Caco-2 (cell line): ENCODE measurements around the gene NT5M. TPM values are rescaled to one million over a fixed set of nuclear protein-coding genes. Genes with fewer than 3 reads are reported as not detected.

Experiments used
- BruUV-seq: library from RNA; stranded (reverse); fragments of 400-500 nt; replicated peaks from 2 replicates; lab custom pipeline; 2021; lab: Mats Ljungman, UMichigan
- CTCF ChIA-PET: fragments of 300-600 bp; sonication (Branson Sonifier 250); formaldehyde crosslinking; loops from one replicate; lab custom pipeline; 2022; ENCODE audit warnings: antibody characterized with exemption; lab: Charles Lee
- POLR2A ChIA-PET: fragments of 300-600 bp; sonication (Branson Sonifier 250); formaldehyde crosslinking; loops from one replicate; lab custom pipeline; 2022; ENCODE audit warnings: antibody characterized with exemption; lab: Charles Lee
- DNase-seq, 2 experiments: peaks; one replicate each; pipeline versions ENCODE4 v3.0.0 to v3.0.0-alpha.2; 2020 to 2022
- H3K27me3 ChIP-seq: replicated peaks from 2 replicates; pipeline ENCODE4 v1.6.0; 2011; ENCODE audit warnings: low read length; ENCODE audit not compliant: control insufficient read depth, insufficient read depth
- H3K36me3 ChIP-seq: 2 replicates; pipeline ENCODE4 v1.5.1; 2011; ENCODE audit warnings: low read length; ENCODE audit not compliant: control insufficient read depth, insufficient read depth
- H3K4me1 ChIP-seq: fragments of 250-450 bp; sonication (Bioruptor Pico); 2 replicates; pipeline ENCODE4 v1.5.1; 2020; ENCODE audit warnings: mild to moderate bottlenecking
- H3K4me3 ChIP-seq: 2 replicates; pipeline ENCODE4 v1.5.1; 2011; ENCODE audit warnings: low read depth, mild to moderate bottlenecking, control low read depth, low read length
- H3K9me3 ChIP-seq: fragments of 250-450 bp; sonication (Bioruptor Pico); 2 replicates; pipeline ENCODE4 v1.5.1; 2020; ENCODE audit warnings: mild to moderate bottlenecking, moderate library complexity
- H3K27ac Mint-ChIP-seq: one replicate; pipeline ENCODE4 v1.8.0; 2022; ENCODE audit warnings: mixed read lengths; ENCODE audit not compliant: unreplicated experiment
- H3K27me3 Mint-ChIP-seq: one replicate; pipeline ENCODE4 v1.8.0; 2022; ENCODE audit warnings: mixed read lengths; ENCODE audit not compliant: insufficient read depth, unreplicated experiment
- H3K36me3 Mint-ChIP-seq: one replicate; pipeline ENCODE4 v1.8.0; 2022; ENCODE audit warnings: mild to moderate bottlenecking, mixed read lengths; ENCODE audit not compliant: insufficient read depth, unreplicated experiment
- H3K4me1 Mint-ChIP-seq: one replicate; pipeline ENCODE4 v1.8.0; 2022; ENCODE audit warnings: low read depth, mixed read lengths; ENCODE audit not compliant: unreplicated experiment
- H3K4me3 Mint-ChIP-seq: one replicate; pipeline ENCODE4 v1.8.0; 2022; ENCODE audit warnings: mild to moderate bottlenecking, moderate library complexity, mixed read lengths; ENCODE audit not compliant: unreplicated experiment
- H3K9me3 Mint-ChIP-seq: one replicate; pipeline ENCODE4 v1.8.0; 2022; ENCODE audit warnings: mixed read lengths; ENCODE audit not compliant: unreplicated experiment
- CTCF ChIP-seq, 2 experiments: fragments of 200-600 bp in 1 of 2; IDR thresholded peaks; 1 replicate in 1 of 2; 2 replicates in 1 of 2; pipeline versions ENCODE4 v1.5.1 to v1.8.0; 2011 to 2022; ENCODE audit warnings: antibody characterized with exemption in 1 of 2, control low read depth in 1 of 2, inconsistent platforms in 1 of 2, low read depth in 1 of 2, low read length in 1 of 2, mild to moderate bottlenecking in 1 of 2, moderate library complexity in 1 of 2; ENCODE audit not compliant: insufficient read depth in 1 of 2, severe bottlenecking in 1 of 2, unreplicated experiment in 1 of 2
- intact Hi-C: fragments of 100-400 bp; cut with micrococcal nuclease; formaldehyde crosslinking; loops from one replicate; pipeline ENCODE4 v1.10.0; 2022; ENCODE audit not compliant: unreplicated experiment
- total RNA-seq: library from RNA; stranded (reverse); gene quantifications from 2 replicates; pipeline ENCODE4 v1.2.3, GENCODE V29; 2022

The NT5M gene
- total RNA-seq, 1 experiment from 2014 or later: 1.3 TPM

- Histone ChIP-seq H3K36me3 (no peaks in the 10 kb centered on the region), H3K27me3 (no peaks in the 10 kb centered on the region), H3K4me3 (no peak overlapping the region), H3K9me3 (0 out of 2 replicates have a peak, but pooled peaks cover 4% of the 10 kb centered on the region), H3K4me1 (no peaks in the 10 kb centered on the region)
- peaks cover 6% of the 10 kb centered on the region for H3K4me1 Mint-ChIP-seq
- no peak overlapping the region for H3K4me3 Mint-ChIP-seq
- intact Hi-C loops: no loop called here
- H3K9me3 Mint-ChIP-seq: peaks cover 22% of the 10 kb centered on the region
- H3K27ac Mint-ChIP-seq: no peak overlapping the region
- CTCF ChIA-PET: interaction anchor here (0.6 to 1.4 kb wide), 4 partner anchors 9 to 133 kb away, joined by 3 to 4 read pairs (median 3); no protein-coding TSS in a partner anchor
- H3K36me3 Mint-ChIP-seq: peaks cover 5% of the 10 kb centered on the region
- BruUV-seq: no TSS peak
- POLR2A ChIA-PET: no interaction called here
- TF ChIP-seq CTCF (IDR thresholded peaks at IDR 0.05; ENCODE audit: insufficient read depth in 1 of 2, low read depth in 1 of 2, low read length in 1 of 2, severe bottlenecking in 1 of 2, unreplicated experiment in 1 of 2): no peak
- H3K27me3 Mint-ChIP-seq: no peaks in the 10 kb centered on the region
- peak in 1 of 2 experiments; percentile 42 for DNase-seq
These were observed 60.6 kb downstream of the NT5M start for GRCh38 chr17:17363638-17364337.

- H3K27me3 ChIP-seq: no peaks in the 10 kb centered on the region
- Mint-ChIP-seq H3K9me3 (peaks cover 17% of the 10 kb centered on the region), H3K27ac (no peak overlapping the region), H3K36me3 (peaks cover 5% of the 10 kb centered on the region), H3K27me3 (no peaks in the 10 kb centered on the region), H3K4me3 (no peak overlapping the region), H3K4me1 (peaks cover 6% of the 10 kb centered on the region)
- ChIA-PET CTCF (interaction anchor here (0.6 to 1.4 kb wide), 3 partner anchors 10 to 71 kb away, joined by 3 to 4 read pairs (median 3); no protein-coding TSS in a partner anchor), POLR2A (no interaction called here)
- DNase-seq: no peak
- no peak overlapping the region for H3K4me3 ChIP-seq
- H3K4me1 ChIP-seq: peaks cover 3% of the 10 kb centered on the region
- BruUV-seq: no TSS peak
- H3K9me3 ChIP-seq: 0 out of 2 replicates have a peak, but pooled peaks cover 4% of the 10 kb centered on the region
- H3K36me3 ChIP-seq: no peaks in the 10 kb centered on the region
- TF ChIP-seq CTCF (IDR thresholded peaks at IDR 0.05; ENCODE audit: insufficient read depth in 1 of 2, low read depth in 1 of 2, low read length in 1 of 2, severe bottlenecking in 1 of 2, unreplicated experiment in 1 of 2): no peak
- intact Hi-C loops: no loop called here
These were observed 61.1 kb downstream of the NT5M start for GRCh38 chr17:17364338-17364667.

GRCh38 chr17:17365476-17366110 is 62.4 kb downstream of the NT5M start:
- peaks cover 5% of the 10 kb centered on the region for H3K36me3 Mint-ChIP-seq
- no peaks in the 10 kb centered on the region for H3K9me3 ChIP-seq
- ChIA-PET CTCF (interaction anchor here (1.4 kb wide), 1 partner anchor 11 kb away, joined by 3 read pairs; no protein-coding TSS in a partner anchor), POLR2A (no interaction called here)
- H3K4me1 Mint-ChIP-seq: peaks cover 14% of the 10 kb centered on the region
- no peak overlapping the region for H3K4me3 Mint-ChIP-seq
- TF ChIP-seq CTCF (IDR thresholded peaks at IDR 0.05; ENCODE audit: insufficient read depth in 1 of 2, low read depth in 1 of 2, low read length in 1 of 2, severe bottlenecking in 1 of 2, unreplicated experiment in 1 of 2): no peak
- no peaks in the 10 kb centered on the region for H3K36me3 ChIP-seq
- H3K27me3 ChIP-seq: no peaks in the 10 kb centered on the region
- no peak overlapping the region for H3K27ac Mint-ChIP-seq
- no peaks in the 10 kb centered on the region for H3K27me3 Mint-ChIP-seq
- peaks cover 4% of the 10 kb centered on the region for H3K9me3 Mint-ChIP-seq
- no peak for DNase-seq
- no TSS peak for BruUV-seq
- H3K4me3 ChIP-seq: no peak overlapping the region
- H3K4me1 ChIP-seq: peaks cover 16% of the 10 kb centered on the region
- intact Hi-C loops: no loop called here
